Measurements from ENCODE around the gene RRAGC. TPM values are rescaled to one million over a fixed set of nuclear protein-coding genes. Genes with fewer than 3 reads are reported as not detected.

RRAGC gene
- total and polyA plus RNA-seq, 10 of the 15 experiments (the other 5 are each of a cell fraction or from before 2014, with no cell fraction given): 5.5 to 22.1 (median 15.0) TPM

- no peak for TF ChIP-seq ZBTB11 (CRISPR knock-in tag; IDR thresholded peaks at IDR 0.05)
These were observed 30.0 kb upstream of the RRAGC start (continued) for GRCh38 chr1:38889589-38889988.

- CTCF ChIA-PET: no interaction called here
- Histone ChIP-seq H3K36me3 (ENCODE audit: control insufficient read depth in 2 of 2, insufficient read depth in 2 of 2, low read length in 1 of 2) (no peaks in the 10 kb centered on the region), H2AFZ (ENCODE audit: control insufficient read depth, low read depth, low read length) (no peak overlapping the region), H3K27ac (ENCODE audit: control insufficient read depth, insufficient read depth) (no peak overlapping the region), H3K9ac (ENCODE audit: control insufficient read depth, insufficient read depth, low read length) (no peak overlapping the region), H3K4me3 (no peak overlapping the region), H3K27me3 (replicated peaks in 1 of 2; ENCODE audit: control insufficient read depth in 2 of 2, insufficient read depth in 2 of 2, low read length in 1 of 2) (no peaks in the 10 kb centered on the region), H3K4me1 (ENCODE audit: control insufficient read depth, insufficient read depth, low read length) (no peaks in the 10 kb centered on the region), H3K9me3 (replicated peaks; ENCODE audit: control insufficient read depth, insufficient read depth, low read length) (no peaks in the 10 kb centered on the region), H3K79me2 (ENCODE audit: control insufficient read depth, insufficient read depth, low read length) (no peaks in the 10 kb centered on the region), H4K20me1 (ENCODE audit: control insufficient read depth, insufficient read depth) (no peaks in the 10 kb centered on the region), H3K4me2 (ENCODE audit: control insufficient read depth, insufficient read depth) (no peak overlapping the region)
- FAIRE-seq (no peak), DNase-seq (ENCODE audit: low read depth, low spot score) (no peak), ATAC-seq (no peak)
- SMC1A ChIA-PET (ENCODE audit: uncharacterized antibody, unreplicated experiment): interaction anchor here (1.0 kb wide), 1 partner anchor 13 kb away, joined by 4 read pairs; no protein-coding TSS in a partner anchor
- intact Hi-C loops (cut with micrococcal nuclease; ENCODE audit: unreplicated experiment) (no loop called here), in situ Hi-C loops (cut with MboI) (no loop called here)
- RAD21 ChIA-PET (ENCODE audit: unreplicated experiment): interaction anchor here (0.5 to 1.0 kb wide), 2 partner anchors 203 to 988 kb away, joined by 3 read pairs; no protein-coding TSS in a partner anchor
- no TSS peak for BruUV-seq (replicated peaks)
- WGBS (ENCODE audit: insufficient coverage, insufficient replicate concordance, low lambda C conversion rate, missing lambda C conversion rate): 81% methylated on average over 9 of the region's 9 CpGs
- POLR2A ChIA-PET: no interaction called here
- TF ChIP-seq FOS (IDR thresholded peaks at IDR 0.05; ENCODE audit: borderline replicate concordance, extremely low read depth, insufficient read length) (no peak), MTA3 (IDR thresholded peaks at IDR 0.05; ENCODE audit: borderline replicate concordance, low read length) (no peak), ZSCAN29 (IDR thresholded peaks at IDR 0.05) (no peak), RUNX3 (IDR thresholded peaks at IDR 0.05; ENCODE audit: low read length) (no peak), IRF5 (IDR thresholded peaks at IDR 0.05; ENCODE audit: borderline replicate concordance) (no peak), TARDBP (IDR thresholded peaks at IDR 0.05; ENCODE audit: borderline replicate concordance) (no peak), PAX8 (IDR thresholded peaks at IDR 0.05) (no peak), BCL3 (IDR thresholded peaks at IDR 0.05; ENCODE audit: borderline replicate concordance, insufficient read depth, low read depth, low read length, poor library complexity, severe bottlenecking) (no peak), ZNF384 (IDR thresholded peaks at IDR 0.05; ENCODE audit: borderline replicate concordance, low read depth, low read length) (no peak), RELB (IDR thresholded peaks at IDR 0.05; ENCODE audit: low read depth) (no peak)
These were observed 29.1 kb upstream of the RRAGC start for GRCh38 chr1:38888423-38889333.
